ENCODE results near the gene PSMA1. TPM values are rescaled to one million over a fixed set of nuclear protein-coding genes. Genes with fewer than 3 reads are reported as not detected.

PSMA1 gene
- total and polyA plus RNA-seq, 2 of the 13 experiments (the other 11 are each of a cell fraction or from before 2014, with no cell fraction given) = 188 to 229 TPM

- no peak for TF ChIP-seq FIP1L1 (IDR thresholded peaks at IDR 0.05; ENCODE audit: borderline replicate concordance, insufficient read depth, low read depth, low read length)
- TF ChIP-seq ATAD3A (CRISPR knock-in tag; IDR thresholded peaks at IDR 0.05) = no peak
- TF ChIP-seq SMARCE1 (IDR thresholded peaks at IDR 0.05; ENCODE audit: borderline replicate concordance) = no peak
- peak; percentile 90 for TF ChIP-seq BORCS8-MEF2B (CRISPR knock-in tag; IDR thresholded peaks at IDR 0.05)
- no peak for TF ChIP-seq CBX1 (IDR thresholded peaks at IDR 0.05; ENCODE audit: low read depth)
- no peak for TF ChIP-seq ZNF557 (CRISPR knock-in tag; IDR thresholded peaks at IDR 0.05)
- peak; percentile 97 for TF ChIP-seq ZNF883 (CRISPR knock-in tag; IDR thresholded peaks at IDR 0.05; ENCODE audit: not compliant biosample characterization)
- no peak for TF ChIP-seq SRSF9 (IDR thresholded peaks at IDR 0.05; ENCODE audit: borderline replicate concordance, insufficient read depth, low read depth, low read length, poor library complexity, severe bottlenecking)
- TF ChIP-seq ZBTB1 (CRISPR knock-in tag; IDR thresholded peaks at IDR 0.05; ENCODE audit: borderline replicate concordance) = no peak
- peak; percentile 71 for TF ChIP-seq RXRB (CRISPR knock-in tag; IDR thresholded peaks at IDR 0.05; ENCODE audit: borderline replicate concordance)
- TF ChIP-seq ZBTB42 (CRISPR knock-in tag; IDR thresholded peaks at IDR 0.05) = no peak
- no peak for TF ChIP-seq ZSCAN12 (CRISPR knock-in tag; IDR thresholded peaks at IDR 0.05)
- TF ChIP-seq THRA (CRISPR knock-in tag; IDR thresholded peaks at IDR 0.05; ENCODE audit: borderline replicate concordance) = peak; percentile 40; the same call in 1 of the 2 replicates
- TF ChIP-seq HOXA3 (CRISPR knock-in tag; IDR thresholded peaks at IDR 0.05) = peak; percentile 87
- 0 out of 2 replicates have a peak, but pooled peaks have one; percentile 32 for TF ChIP-seq ZIK1 (CRISPR knock-in tag; IDR thresholded peaks at IDR 0.05; ENCODE audit: borderline replicate concordance, low read depth)
- TF ChIP-seq SRY (CRISPR knock-in tag; IDR thresholded peaks at IDR 0.05) = peak; percentile 84; the same call in 1 of the 2 replicates
- no peak for TF ChIP-seq SETDB1 (CRISPR knock-in tag; IDR thresholded peaks at IDR 0.05; ENCODE audit: borderline replicate concordance)
- TF ChIP-seq RARA (CRISPR knock-in tag; IDR thresholded peaks at IDR 0.05) = 0 out of 2 replicates have a peak, but pooled peaks have one; percentile 13
- no peak for TF ChIP-seq NONO (IDR thresholded peaks at IDR 0.05)
- TF ChIP-seq NONO (CRISPR knock-in tag; conservative IDR thresholded peaks at IDR 0.05) = peak; percentile 79; the same call in 1 of the 2 replicates
- TF ChIP-seq TEAD3 (CRISPR knock-in tag; optimal IDR thresholded peaks at IDR 0.05; ENCODE audit: borderline replicate concordance) = no peak
- TF ChIP-seq GABPB1 (CRISPR knock-in tag; IDR thresholded peaks at IDR 0.05) = peak; percentile 85
- TF ChIP-seq PRDM10 (CRISPR knock-in tag; IDR thresholded peaks at IDR 0.05; ENCODE audit: low read depth) = no peak
- no peak for TF ChIP-seq BATF2 (CRISPR knock-in tag; IDR thresholded peaks at IDR 0.05)
- TF ChIP-seq ZNF644 (CRISPR knock-in tag; IDR thresholded peaks at IDR 0.05; ENCODE audit: low read depth) = no peak
- no peak for TF ChIP-seq TCF7 (IDR thresholded peaks at IDR 0.05; ENCODE audit: low read depth)
Measured at GRCh38 chr11:14519917-14520746, at the start of gene PSMA1 (continued).
